RWPE2 (cell line): ENCODE measurements around the gene ST14.
A peak's percentile ranks its signal among the peaks of the same experiment; 100 is the strongest.

Source experiments
- ATAC-seq: fragments of 200-7000 bp; cut with Tn5 transposase; 3 replicates; pipeline ENCODE4 v1.9.1; 2021; ENCODE audit warnings: low read depth
- DNase-seq: peaks from one replicate; pipeline ENCODE4 v3.0.0-alpha.2; 2020; ENCODE audit warnings: low spot score
- H3K27ac ChIP-seq: fragments of 450-650 bp; 2 replicates; pipeline ENCODE4 v1.5.1; 2017; ENCODE audit warnings: mild to moderate bottlenecking; ENCODE audit not compliant: poor library complexity, severe bottlenecking
- H3K27me3 ChIP-seq: fragments of 250-450 bp; sonication (Bioruptor Pico); 2 replicates; pipeline ENCODE4 v1.5.1; 2021; ENCODE audit warnings: mild to moderate bottlenecking, moderate library complexity; ENCODE audit not compliant: insufficient read depth, poor library complexity, severe bottlenecking
- H3K36me3 ChIP-seq: fragments of 250-450 bp; sonication (Bioruptor Pico); 2 replicates; pipeline ENCODE4 v1.5.1; 2020; ENCODE audit warnings: low read depth, mild to moderate bottlenecking, moderate library complexity
- H3K4me1 ChIP-seq: fragments of 250-450 bp; sonication (Bioruptor Pico); 2 replicates; pipeline ENCODE4 v1.5.1; 2021; ENCODE audit warnings: mild to moderate bottlenecking, moderate library complexity; ENCODE audit not compliant: insufficient read depth, poor library complexity, severe bottlenecking
- H3K4me3 ChIP-seq: fragments of 250-450 bp; sonication (Bioruptor Pico); 2 replicates; pipeline ENCODE4 v1.5.1; 2021; ENCODE audit warnings: mild to moderate bottlenecking, moderate library complexity; ENCODE audit not compliant: severe bottlenecking
- H3K9me3 ChIP-seq: fragments of 250-450 bp; sonication (Bioruptor Pico); 2 replicates; pipeline ENCODE4 v1.5.1; 2021; ENCODE audit warnings: mild to moderate bottlenecking, moderate library complexity; ENCODE audit not compliant: severe bottlenecking
- CTCF ChIP-seq: fragments of 450-650 bp; IDR thresholded peaks from one replicate; pipeline ENCODE4 v1.5.1; 2017; ENCODE audit warnings: mild to moderate bottlenecking, moderate library complexity; ENCODE audit not compliant: poor library complexity, severe bottlenecking

ST14 gene

GRCh38 chr11:130201026-130201425, 41.4 kb downstream of the ST14 start:
- peaks cover 40% of the 10 kb centered on the region for H3K36me3 ChIP-seq
- no peak for ATAC-seq
- peaks cover 4% of the 10 kb centered on the region for H3K4me1 ChIP-seq

GRCh38 chr11:130202009-130202817, 42.6 kb downstream of the ST14 start:
- no peak overlapping the region for H3K4me3 ChIP-seq
- no peak for TF ChIP-seq CTCF
- H3K36me3 ChIP-seq: peaks cover 35% of the 10 kb centered on the region
- no peaks in the 10 kb centered on the region for H3K27me3 ChIP-seq
- ATAC-seq (no peak), DNase-seq (no peak)
- H3K27ac ChIP-seq: no peak overlapping the region
- peaks cover 4% of the 10 kb centered on the region for H3K4me1 ChIP-seq
- no peaks in the 10 kb centered on the region for H3K9me3 ChIP-seq

More at GRCh38 chr11:130201026-130201425, 41.4 kb downstream of the ST14 start:
- Histone ChIP-seq H3K9me3 (no peaks in the 10 kb centered on the region), H3K4me3 (no peak overlapping the region), H3K27ac (no peak overlapping the region), H3K27me3 (no peaks in the 10 kb centered on the region)
- no peak for DNase-seq
- TF ChIP-seq CTCF: no peak

GRCh38 chr11:130202818-130203689, 43.5 kb downstream of the ST14 start:
- H3K27me3 ChIP-seq: no peaks in the 10 kb centered on the region
- TF ChIP-seq CTCF: no peak
- H3K4me1 ChIP-seq: peaks cover 1% of the 10 kb centered on the region
- H3K36me3 ChIP-seq: peaks cover 38% of the 10 kb centered on the region
- H3K4me3 ChIP-seq: no peak overlapping the region
- ATAC-seq (no peak), DNase-seq (peak; percentile 40)
- H3K27ac ChIP-seq: no peak overlapping the region
- no peaks in the 10 kb centered on the region for H3K9me3 ChIP-seq

- no peak for ATAC-seq
- Histone ChIP-seq H3K9me3 (no peaks in the 10 kb centered on the region), H3K36me3 (peaks cover 29% of the 10 kb centered on the region), H3K4me3 (no peak overlapping the region), H3K27ac (no peak overlapping the region), H3K4me1 (no peaks in the 10 kb centered on the region), H3K27me3 (no peaks in the 10 kb centered on the region)
- peak; percentile 15 for DNase-seq
- no peak for TF ChIP-seq CTCF
These were observed 44.5 kb downstream of the ST14 start for GRCh38 chr11:130203766-130204702.
